Measurements from ENCODE around the gene RRP1. TPM values are rescaled to one million over a fixed set of nuclear protein-coding genes. Genes with fewer than 3 reads are reported as not detected.
A peak's percentile ranks its signal among the peaks of the same experiment; 100 is the strongest.

Gene RRP1, protein sequence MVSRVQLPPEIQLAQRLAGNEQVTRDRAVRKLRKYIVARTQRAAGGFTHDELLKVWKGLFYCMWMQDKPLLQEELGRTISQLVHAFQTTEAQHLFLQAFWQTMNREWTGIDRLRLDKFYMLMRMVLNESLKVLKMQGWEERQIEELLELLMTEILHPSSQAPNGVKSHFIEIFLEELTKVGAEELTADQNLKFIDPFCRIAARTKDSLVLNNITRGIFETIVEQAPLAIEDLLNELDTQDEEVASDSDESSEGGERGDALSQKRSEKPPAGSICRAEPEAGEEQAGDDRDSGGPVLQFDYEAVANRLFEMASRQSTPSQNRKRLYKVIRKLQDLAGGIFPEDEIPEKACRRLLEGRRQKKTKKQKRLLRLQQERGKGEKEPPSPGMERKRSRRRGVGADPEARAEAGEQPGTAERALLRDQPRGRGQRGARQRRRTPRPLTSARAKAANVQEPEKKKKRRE
- total RNA-seq (2016; rRNA removed; fragmentation: Illumina TruSeq; extraction: Trizol) (24.6 and 35.1 TPM in 2 replicates), polyA plus RNA-seq (2011; rRNA removed) (20.1 and 22.2 TPM in 2 replicates), polyA minus RNA-seq (2011; rRNA and poly(A)+ RNA removed; ENCODE audit: low replicate concordance) (9.8 and 26.9 TPM in 2 replicates), Bru-seq, nascent RNA (percentile 71 among the genes with signal in this experiment), BruChase-seq, experiment 1, labeled RNA remaining after a 6-hour chase (percentile 83 among the genes with signal in this experiment), BruChase-seq, experiment 2, labeled RNA remaining after a 2-hour chase (percentile 79 among the genes with signal in this experiment)
- total RNA-seq (2016; cell fraction: cytosol; rRNA removed; fragmentation: Illumina TruSeq; extraction: Trizol; ENCODE audit: low read depth) = 16.9 and 17.1 TPM in 2 replicates
- total RNA-seq (2016; cell fraction: insoluble cytoplasmic fraction; rRNA removed; fragmentation: Illumina TruSeq; extraction: Trizol) = 24.1 and 32.9 TPM in 2 replicates
- 10.3 and 11.2 TPM in 2 replicates for total RNA-seq (2016; cell fraction: membrane; rRNA removed; fragmentation: Illumina TruSeq; extraction: Trizol)
- total RNA-seq (2016; cell fraction: nucleus; rRNA removed; fragmentation: Illumina TruSeq; extraction: Trizol) = 29.9 and 34.8 TPM in 2 replicates
- 11.2 and 11.3 TPM in 2 replicates for polyA plus RNA-seq (2011; cell fraction: cytosol; rRNA removed)
- 110 and 114 TPM in 2 replicates for polyA plus RNA-seq (2011; cell fraction: nucleus; rRNA removed)
- polyA plus RNA-seq (2012) = 22.7 and 27.0 TPM in 2 replicates
- 3.0 and 3.7 TPM in 2 replicates for polyA plus RNA-seq (2016; cell fraction: cytosol; fragmentation: Illumina TruSeq; extraction: Trizol; ENCODE audit: low read depth)
- 25.7 and 32.8 TPM in 2 replicates for polyA plus RNA-seq (2016; cell fraction: insoluble cytoplasmic fraction; fragmentation: Illumina TruSeq; extraction: Trizol; ENCODE audit: low read depth)
- polyA plus RNA-seq (2016; cell fraction: membrane; fragmentation: Illumina TruSeq; extraction: Trizol; ENCODE audit: low read depth) = 4.3 and 6.1 TPM in 2 replicates
- polyA plus RNA-seq (2016; cell fraction: nucleus; fragmentation: Illumina TruSeq; extraction: Trizol; ENCODE audit: insufficient read depth, low read depth) = 70.6 and 74.1 TPM in 2 replicates
- 5.9 and 9.7 TPM in 2 replicates for polyA minus RNA-seq (2011; cell fraction: cytosol; rRNA and poly(A)+ RNA removed)
- 27.0 and 37.2 TPM in 2 replicates for polyA minus RNA-seq (2011; cell fraction: nucleus; rRNA and poly(A)+ RNA removed)
- long read RNA-seq, experiment 1, transcript RRP1-207 (13 exons, 3,022 nt) = major isoform, 21 of 29 reads
- long read RNA-seq, experiment 1, partial matches to known transcripts = 4 of 29 reads
- long read RNA-seq, experiment 1, other reads (novel, unspliced or antisense) = 3 of 29 reads
- long read RNA-seq, experiment 2, transcript RRP1-207 (13 exons, 3,022 nt) = major isoform, 10 of 63 reads
- long read RNA-seq, experiment 2, partial matches to known transcripts = 21 of 63 reads
- long read RNA-seq, experiment 2, other reads (novel, unspliced or antisense) = 32 of 63 reads

DNA sequence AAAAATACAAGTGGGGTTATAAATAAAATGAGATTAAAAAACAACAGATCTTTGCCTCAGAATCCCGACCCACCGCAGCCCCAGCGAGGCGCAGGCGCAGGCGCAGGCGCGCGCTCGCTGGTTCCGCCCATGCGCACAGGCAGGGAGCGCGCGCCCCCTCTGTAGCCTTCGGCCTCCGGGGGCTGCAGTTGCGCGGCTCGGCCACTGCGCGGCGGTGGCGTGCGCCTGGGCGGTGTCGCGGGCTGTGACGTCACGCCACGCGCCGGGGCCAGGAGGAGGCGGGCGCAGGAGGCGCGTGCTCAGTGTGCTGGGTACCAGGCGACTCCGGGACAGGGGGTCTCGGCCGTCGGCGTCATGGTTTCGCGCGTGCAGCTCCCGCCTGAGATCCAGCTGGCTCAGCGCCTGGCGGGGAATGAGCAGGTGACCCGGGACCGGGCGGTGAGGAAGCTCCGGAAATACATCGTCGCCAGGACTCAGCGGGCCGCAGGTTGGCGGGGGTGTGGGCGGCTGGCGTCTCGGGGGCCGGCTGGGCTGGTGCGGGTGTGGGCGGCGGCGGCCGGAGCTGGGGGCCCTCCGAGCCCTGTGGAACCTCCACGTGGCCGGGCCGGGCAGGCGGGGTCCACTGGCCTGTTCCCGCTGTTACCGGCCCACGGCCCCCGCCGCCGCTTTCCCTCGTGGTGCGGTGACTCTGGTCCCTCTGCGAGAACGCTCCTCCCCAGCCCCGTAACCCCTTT is at the start of gene RRP1:
RRP1 (plus strand) TSS at position 302 of the 734 bp plus-strand sequence; CDS start at position 355, 53 bp downstream.
- 1% methylated on average over 15 of the region's 83 CpGs for WGBS (ENCODE audit: low lambda C conversion rate)
- ATAC-seq (peak; percentile 88), DNase-seq (ENCODE audit: low spot score) (peak; percentile 74), FAIRE-seq (no peak)
- Histone ChIP-seq H3K4me1 (ENCODE audit: insufficient read depth, low read length) (peaks cover 16% of the 10 kb centered on the region), H4K20me1 (ENCODE audit: insufficient read depth, low read length) (peaks cover 5% of the 10 kb centered on the region; the same call in 1 of the 2 replicates), H3K4me2 (ENCODE audit: low read depth, low read length) (peak within 1 kb of the TSS; percentile 84), H3K4me3 (replicated peaks in 1 of 3; ENCODE audit: insufficient read depth in 1 of 3, low read depth in 2 of 3, low read length in 3 of 3) (peak within 1 kb of the TSS; percentile 75 to 95 (median 86)), H3K36me3 (replicated peaks in 1 of 2; ENCODE audit: control insufficient read depth in 1 of 2, insufficient read depth in 2 of 2, low read length in 2 of 2) (peaks cover 18 to 33% of the 10 kb centered on the region in 2 experiments), H3K9ac (ENCODE audit: insufficient read depth, low read depth, low read length) (peak within 1 kb of the TSS; percentile 80), H3K79me2 (ENCODE audit: insufficient read depth, low read length) (peaks cover 43% of the 10 kb centered on the region), H2AFZ (ENCODE audit: low read length) (no peak within 1 kb of the TSS), H3K27me3 (ENCODE audit: control insufficient read depth in 1 of 2, insufficient read depth in 2 of 2, low read length in 2 of 2) (no peaks in the 10 kb centered on the region; a peak in 1 of 5 replicates), H3K27ac (ENCODE audit: extremely low read length, insufficient read depth, low read length) (peak within 1 kb of the TSS; percentile 71), H3K9me3 (ENCODE audit: low read length) (no peaks in the 10 kb centered on the region)
- TSS peak; percentile 68 for BruUV-seq (replicated peaks)
- POLR2A ChIA-PET = interaction anchor here (0.7 to 2.7 kb wide), 5 partner anchors 12 to 129 kb away, joined by 3 to 21 read pairs (median 4); no protein-coding TSS in a partner anchor
- CTCF ChIA-PET (ENCODE audit: low intra/inter-chr PET ratio, low total read pairs) = interaction anchor here (0.9 kb wide), 1 partner anchor 186 kb away, joined by 4 read pairs; no protein-coding TSS in a partner anchor
- intact Hi-C loops (cut with micrococcal nuclease; ENCODE audit: unreplicated experiment) (no loop called here), in situ Hi-C loops (cut with HindIII; ENCODE audit: extremely low pct_ligation_motif_present, low pct_unique_long_range_greater_than_20kb) (no loop called here)
- TF ChIP-seq TARDBP (CRISPR knock-in tag; IDR thresholded peaks at IDR 0.05) = peak; percentile 92; the same call in 1 of the 2 replicates
- no peak for TF ChIP-seq ZNF75D (CRISPR knock-in tag; IDR thresholded peaks at IDR 0.05; ENCODE audit: borderline replicate concordance)
- TF ChIP-seq ZNF232 (CRISPR knock-in tag; IDR thresholded peaks at IDR 0.05; ENCODE audit: borderline replicate concordance) = no peak
- TF ChIP-seq, protein P1, sequence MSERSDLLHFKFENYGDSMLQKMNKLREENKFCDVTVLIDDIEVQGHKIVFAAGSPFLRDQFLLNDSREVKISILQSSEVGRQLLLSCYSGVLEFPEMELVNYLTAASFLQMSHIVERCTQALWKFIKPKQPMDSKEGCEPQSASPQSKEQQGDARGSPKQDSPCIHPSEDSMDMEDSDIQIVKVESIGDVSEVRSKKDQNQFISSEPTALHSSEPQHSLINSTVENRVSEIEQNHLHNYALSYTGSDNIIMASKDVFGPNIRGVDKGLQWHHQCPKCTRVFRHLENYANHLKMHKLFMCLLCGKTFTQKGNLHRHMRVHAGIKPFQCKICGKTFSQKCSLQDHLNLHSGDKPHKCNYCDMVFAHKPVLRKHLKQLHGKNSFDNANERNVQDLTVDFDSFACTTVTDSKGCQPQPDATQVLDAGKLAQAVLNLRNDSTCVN (CRISPR knock-in tag; IDR thresholded peaks at IDR 0.05; ENCODE audit: borderline replicate concordance) = no peak
- TF ChIP-seq, protein P2, sequence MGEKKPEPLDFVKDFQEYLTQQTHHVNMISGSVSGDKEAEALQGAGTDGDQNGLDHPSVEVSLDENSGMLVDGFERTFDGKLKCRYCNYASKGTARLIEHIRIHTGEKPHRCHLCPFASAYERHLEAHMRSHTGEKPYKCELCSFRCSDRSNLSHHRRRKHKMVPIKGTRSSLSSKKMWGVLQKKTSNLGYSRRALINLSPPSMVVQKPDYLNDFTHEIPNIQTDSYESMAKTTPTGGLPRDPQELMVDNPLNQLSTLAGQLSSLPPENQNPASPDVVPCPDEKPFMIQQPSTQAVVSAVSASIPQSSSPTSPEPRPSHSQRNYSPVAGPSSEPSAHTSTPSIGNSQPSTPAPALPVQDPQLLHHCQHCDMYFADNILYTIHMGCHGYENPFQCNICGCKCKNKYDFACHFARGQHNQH (CRISPR knock-in tag; IDR thresholded peaks at IDR 0.05) = no peak; the same call in 1 of the 2 replicates
- TF ChIP-seq PAX8 (CRISPR knock-in tag; IDR thresholded peaks at IDR 0.05; ENCODE audit: borderline replicate concordance) = 0 out of 2 replicates have a peak, but pooled peaks have one; percentile 32
- TF ChIP-seq RELA (CRISPR knock-in tag; IDR thresholded peaks at IDR 0.05) = no peak
- TF ChIP-seq ZBTB46 (CRISPR knock-in tag; IDR thresholded peaks at IDR 0.05; ENCODE audit: borderline replicate concordance) = no peak
- TF ChIP-seq ZNF121 (CRISPR knock-in tag; IDR thresholded peaks at IDR 0.05) = no peak
- TF ChIP-seq SIN3B (IDR thresholded peaks at IDR 0.05; ENCODE audit: low read length) = peak; percentile 83
